HepG2 (cell line): ENCODE data around the gene PIAS3. TPM values are rescaled to one million over a fixed set of nuclear protein-coding genes. Genes with fewer than 3 reads are reported as not detected.

Experiments
- CCDC6 ChIP-seq: sonication (generic); formaldehyde crosslinking; IDR thresholded peaks from 2 replicates; pipeline ENCODE4 v1.8.1; 2022; ENCODE audit warnings: mild to moderate bottlenecking, missing genetic modification reagents, moderate library complexity
- HMG20A ChIP-seq: IDR thresholded peaks from 2 replicates; pipeline ENCODE4 v1.6.1; 2016; ENCODE audit warnings: borderline replicate concordance
- KDM2A ChIP-seq: sonication (generic); formaldehyde crosslinking; IDR thresholded peaks from 2 replicates; pipeline ENCODE4 v1.4.0; 2020; ENCODE audit warnings: low read depth, missing genetic modification reagents, borderline replicate concordance
- NFKB2 ChIP-seq: sonication (generic); formaldehyde crosslinking; IDR thresholded peaks from 2 replicates; pipeline ENCODE4 v1.4.0; 2020; ENCODE audit warnings: missing genetic modification reagents, borderline replicate concordance
- SOX5 ChIP-seq: IDR thresholded peaks from 2 replicates; pipeline ENCODE4 v1.6.1; 2016; ENCODE audit warnings: borderline replicate concordance
- ZBTB38 ChIP-seq: sonication (generic); formaldehyde crosslinking; IDR thresholded peaks from 2 replicates; pipeline ENCODE4 v1.5.1; 2020; ENCODE audit warnings: mild to moderate bottlenecking, missing genetic modification reagents
- ZFP36 ChIP-seq: fragments of 150-350 bp; IDR thresholded peaks from 2 replicates; pipeline ENCODE4 v1.6.1; 2018; ENCODE audit warnings: borderline replicate concordance, low read length, low read depth; ENCODE audit not compliant: partially characterized antibody
- ZSCAN31 ChIP-seq: sonication (generic); formaldehyde crosslinking; IDR thresholded peaks from 2 replicates; pipeline ENCODE4 v1.5.0; 2020; ENCODE audit warnings: low read depth, mild to moderate bottlenecking, missing genetic modification reagents
- polyA plus RNA-seq, 8 experiments: library from polyadenylated mRNA; depleted of rRNA in 3 of 8; stranded (reverse) in 7 of 8; unstranded in 1 of 8; fragments of >200 nt; fragmentation: Illumina TruSeq in 4 of 8; extraction: Trizol in 4 of 8; gene quantifications; 2 replicates each; pipeline versions ENCODE4 v1.2.1 to v1.2.3, GENCODE V29; 2011 to 2016; ENCODE audit warnings: low read depth in 4 of 8, missing spikeins in 1 of 8, mixed read lengths in 1 of 8; ENCODE audit not compliant: insufficient read depth in 1 of 8
- total RNA-seq, 5 experiments: library from RNA; depleted of rRNA; stranded (reverse); fragments of >200 nt; fragmentation: Illumina TruSeq; extraction: Trizol; gene quantifications; 2 replicates each; pipeline ENCODE4 v1.2.3, GENCODE V29; 2016; ENCODE audit warnings: low read depth in 1 of 5
- TF ChIP-seq, protein P1 (sequence below): sonication (generic); formaldehyde crosslinking; IDR thresholded peaks from 2 replicates; pipeline ENCODE4 v1.5.0; 2020; ENCODE audit warnings: mild to moderate bottlenecking, missing genetic modification reagents, borderline replicate concordance
- TF ChIP-seq, protein P2 (sequence below): sonication (generic); formaldehyde crosslinking; IDR thresholded peaks from 2 replicates; pipeline ENCODE4 v1.4.0; 2020; ENCODE audit warnings: missing genetic modification reagents, borderline replicate concordance
- TF ChIP-seq, protein P3 (sequence below): sonication (generic); formaldehyde crosslinking; IDR thresholded peaks from 2 replicates; pipeline ENCODE4 v1.4.0; 2020; ENCODE audit warnings: missing genetic modification reagents, borderline replicate concordance

PIAS3 gene
- total and polyA plus RNA-seq, 2 of the 13 experiments (the other 11 are each of a cell fraction or from before 2014, with no cell fraction given), result 3.7 to 8.0 TPM

DNA sequence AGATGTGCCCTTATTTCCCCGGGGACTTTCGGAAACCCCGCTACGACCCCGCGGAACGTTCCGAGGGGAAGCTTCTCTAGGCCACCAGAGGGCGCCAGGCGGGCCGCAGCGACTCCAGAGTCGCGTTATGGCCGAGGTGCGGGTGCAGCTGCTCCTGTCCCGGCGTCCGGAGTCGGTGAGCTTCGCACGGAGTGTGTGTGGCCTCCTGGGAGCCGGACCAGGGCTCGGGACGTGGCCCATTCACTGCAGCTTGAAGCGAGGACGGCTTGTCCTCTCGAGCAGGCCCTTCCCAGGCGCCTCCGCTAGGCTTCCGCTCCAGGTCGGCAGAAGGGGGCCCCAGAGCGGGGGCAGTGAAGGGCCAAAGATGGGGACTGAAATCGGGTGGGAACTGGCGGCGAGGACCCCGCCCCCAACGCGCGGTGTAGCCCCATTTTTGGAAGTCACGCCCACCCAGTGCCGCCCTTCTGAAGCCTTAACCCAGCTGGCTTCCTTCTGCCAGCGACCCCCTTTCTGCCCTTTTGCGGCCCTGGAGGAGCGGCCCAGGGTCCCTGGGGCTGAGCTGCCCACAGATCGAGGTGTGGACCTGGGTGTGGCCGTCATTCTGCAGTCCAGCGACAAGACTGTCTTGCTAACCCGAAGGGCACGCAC lies 13.2 kb downstream of the PIAS3 start, which contains the start of gene NUDT17 (continued):
- TF ChIP-seq HMG20A (CRISPR knock-in tag), result no peak
- peak; percentile 2; the same call in 1 of the 2 replicates for TF ChIP-seq ZBTB38 (CRISPR knock-in tag)
- TF ChIP-seq KDM2A (CRISPR knock-in tag), result peak; percentile 100
- TF ChIP-seq NFKB2 (CRISPR knock-in tag), result peak; percentile 76; the same call in 1 of the 2 replicates
- 0 out of 2 replicates have a peak, but pooled peaks have one; percentile 54 for TF ChIP-seq ZSCAN31 (CRISPR knock-in tag)
- peak; percentile 33; the same call in 1 of the 2 replicates for TF ChIP-seq CCDC6
- 0 out of 2 replicates have a peak, but pooled peaks have one; percentile 9 for TF ChIP-seq SOX5
- no peak for TF ChIP-seq ZFP36
- TF ChIP-seq, protein P1, sequence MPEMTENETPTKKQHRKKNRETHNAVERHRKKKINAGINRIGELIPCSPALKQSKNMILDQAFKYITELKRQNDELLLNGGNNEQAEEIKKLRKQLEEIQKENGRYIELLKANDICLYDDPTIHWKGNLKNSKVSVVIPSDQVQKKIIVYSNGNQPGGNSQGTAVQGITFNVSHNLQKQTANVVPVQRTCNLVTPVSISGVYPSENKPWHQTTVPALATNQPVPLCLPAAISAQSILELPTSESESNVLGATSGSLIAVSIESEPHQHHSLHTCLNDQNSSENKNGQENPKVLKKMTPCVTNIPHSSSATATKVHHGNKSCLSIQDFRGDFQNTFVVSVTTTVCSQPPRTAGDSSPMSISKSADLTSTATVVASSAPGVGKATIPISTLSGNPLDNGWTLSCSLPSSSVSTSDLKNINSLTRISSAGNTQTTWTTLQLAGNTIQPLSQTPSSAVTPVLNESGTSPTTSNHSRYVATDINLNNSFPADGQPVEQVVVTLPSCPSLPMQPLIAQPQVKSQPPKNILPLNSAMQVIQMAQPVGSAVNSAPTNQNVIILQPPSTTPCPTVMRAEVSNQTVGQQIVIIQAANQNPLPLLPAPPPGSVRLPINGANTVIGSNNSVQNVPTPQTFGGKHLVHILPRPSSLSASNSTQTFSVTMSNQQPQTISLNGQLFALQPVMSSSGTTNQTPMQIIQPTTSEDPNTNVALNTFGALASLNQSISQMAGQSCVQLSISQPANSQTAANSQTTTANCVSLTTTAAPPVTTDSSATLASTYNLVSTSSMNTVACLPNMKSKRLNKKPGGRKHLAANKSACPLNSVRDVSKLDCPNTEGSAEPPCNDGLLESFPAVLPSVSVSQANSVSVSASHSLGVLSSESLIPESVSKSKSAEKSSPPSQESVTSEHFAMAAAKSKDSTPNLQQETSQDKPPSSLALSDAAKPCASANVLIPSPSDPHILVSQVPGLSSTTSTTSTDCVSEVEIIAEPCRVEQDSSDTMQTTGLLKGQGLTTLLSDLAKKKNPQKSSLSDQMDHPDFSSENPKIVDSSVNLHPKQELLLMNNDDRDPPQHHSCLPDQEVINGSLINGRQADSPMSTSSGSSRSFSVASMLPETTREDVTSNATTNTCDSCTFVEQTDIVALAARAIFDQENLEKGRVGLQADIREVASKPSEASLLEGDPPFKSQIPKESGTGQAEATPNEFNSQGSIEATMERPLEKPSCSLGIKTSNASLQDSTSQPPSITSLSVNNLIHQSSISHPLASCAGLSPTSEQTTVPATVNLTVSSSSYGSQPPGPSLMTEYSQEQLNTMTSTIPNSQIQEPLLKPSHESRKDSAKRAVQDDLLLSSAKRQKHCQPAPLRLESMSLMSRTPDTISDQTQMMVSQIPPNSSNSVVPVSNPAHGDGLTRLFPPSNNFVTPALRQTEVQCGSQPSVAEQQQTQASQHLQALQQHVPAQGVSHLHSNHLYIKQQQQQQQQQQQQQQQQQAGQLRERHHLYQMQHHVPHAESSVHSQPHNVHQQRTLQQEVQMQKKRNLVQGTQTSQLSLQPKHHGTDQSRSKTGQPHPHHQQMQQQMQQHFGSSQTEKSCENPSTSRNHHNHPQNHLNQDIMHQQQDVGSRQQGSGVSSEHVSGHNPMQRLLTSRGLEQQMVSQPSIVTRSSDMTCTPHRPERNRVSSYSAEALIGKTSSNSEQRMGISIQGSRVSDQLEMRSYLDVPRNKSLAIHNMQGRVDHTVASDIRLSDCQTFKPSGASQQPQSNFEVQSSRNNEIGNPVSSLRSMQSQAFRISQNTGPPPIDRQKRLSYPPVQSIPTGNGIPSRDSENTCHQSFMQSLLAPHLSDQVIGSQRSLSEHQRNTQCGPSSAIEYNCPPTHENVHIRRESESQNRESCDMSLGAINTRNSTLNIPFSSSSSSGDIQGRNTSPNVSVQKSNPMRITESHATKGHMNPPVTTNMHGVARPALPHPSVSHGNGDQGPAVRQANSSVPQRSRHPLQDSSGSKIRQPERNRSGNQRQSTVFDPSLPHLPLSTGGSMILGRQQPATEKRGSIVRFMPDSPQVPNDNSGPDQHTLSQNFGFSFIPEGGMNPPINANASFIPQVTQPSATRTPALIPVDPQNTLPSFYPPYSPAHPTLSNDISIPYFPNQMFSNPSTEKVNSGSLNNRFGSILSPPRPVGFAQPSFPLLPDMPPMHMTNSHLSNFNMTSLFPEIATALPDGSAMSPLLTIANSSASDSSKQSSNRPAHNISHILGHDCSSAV (CRISPR knock-in tag), result no peak
- TF ChIP-seq, protein P2, sequence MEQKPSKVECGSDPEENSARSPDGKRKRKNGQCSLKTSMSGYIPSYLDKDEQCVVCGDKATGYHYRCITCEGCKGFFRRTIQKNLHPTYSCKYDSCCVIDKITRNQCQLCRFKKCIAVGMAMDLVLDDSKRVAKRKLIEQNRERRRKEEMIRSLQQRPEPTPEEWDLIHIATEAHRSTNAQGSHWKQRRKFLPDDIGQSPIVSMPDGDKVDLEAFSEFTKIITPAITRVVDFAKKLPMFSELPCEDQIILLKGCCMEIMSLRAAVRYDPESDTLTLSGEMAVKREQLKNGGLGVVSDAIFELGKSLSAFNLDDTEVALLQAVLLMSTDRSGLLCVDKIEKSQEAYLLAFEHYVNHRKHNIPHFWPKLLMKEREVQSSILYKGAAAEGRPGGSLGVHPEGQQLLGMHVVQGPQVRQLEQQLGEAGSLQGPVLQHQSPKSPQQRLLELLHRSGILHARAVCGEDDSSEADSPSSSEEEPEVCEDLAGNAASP (CRISPR knock-in tag), result 0 out of 2 replicates have a peak, but pooled peaks have one; percentile 19
- TF ChIP-seq, protein P3, sequence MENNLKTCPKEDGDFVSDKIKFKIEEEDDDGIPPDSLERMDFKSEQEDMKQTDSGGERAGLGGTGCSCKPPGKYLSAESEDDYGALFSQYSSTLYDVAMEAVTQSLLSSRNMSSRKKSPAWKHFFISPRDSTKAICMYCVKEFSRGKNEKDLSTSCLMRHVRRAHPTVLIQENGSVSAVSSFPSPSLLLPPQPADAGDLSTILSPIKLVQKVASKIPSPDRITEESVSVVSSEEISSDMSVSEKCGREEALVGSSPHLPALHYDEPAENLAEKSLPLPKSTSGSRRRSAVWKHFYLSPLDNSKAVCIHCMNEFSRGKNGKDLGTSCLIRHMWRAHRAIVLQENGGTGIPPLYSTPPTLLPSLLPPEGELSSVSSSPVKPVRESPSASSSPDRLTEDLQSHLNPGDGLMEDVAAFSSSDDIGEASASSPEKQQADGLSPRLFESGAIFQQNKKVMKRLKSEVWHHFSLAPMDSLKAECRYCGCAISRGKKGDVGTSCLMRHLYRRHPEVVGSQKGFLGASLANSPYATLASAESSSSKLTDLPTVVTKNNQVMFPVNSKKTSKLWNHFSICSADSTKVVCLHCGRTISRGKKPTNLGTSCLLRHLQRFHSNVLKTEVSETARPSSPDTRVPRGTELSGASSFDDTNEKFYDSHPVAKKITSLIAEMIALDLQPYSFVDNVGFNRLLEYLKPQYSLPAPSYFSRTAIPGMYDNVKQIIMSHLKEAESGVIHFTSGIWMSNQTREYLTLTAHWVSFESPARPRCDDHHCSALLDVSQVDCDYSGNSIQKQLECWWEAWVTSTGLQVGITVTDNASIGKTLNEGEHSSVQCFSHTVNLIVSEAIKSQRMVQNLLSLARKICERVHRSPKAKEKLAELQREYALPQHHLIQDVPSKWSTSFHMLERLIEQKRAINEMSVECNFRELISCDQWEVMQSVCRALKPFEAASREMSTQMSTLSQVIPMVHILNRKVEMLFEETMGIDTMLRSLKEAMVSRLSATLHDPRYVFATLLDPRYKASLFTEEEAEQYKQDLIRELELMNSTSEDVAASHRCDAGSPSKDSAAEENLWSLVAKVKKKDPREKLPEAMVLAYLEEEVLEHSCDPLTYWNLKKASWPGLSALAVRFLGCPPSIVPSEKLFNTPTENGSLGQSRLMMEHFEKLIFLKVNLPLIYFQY (CRISPR knock-in tag), result peak; percentile 58
